ENCODE measurements around the gene DAZAP1.
"Not testable (repeated sequence)": the region's sequence is repeated elsewhere in the genome, so short reads cannot be mapped to it uniquely, and the experiment has no call there.

The DAZAP1 gene

DNA sequence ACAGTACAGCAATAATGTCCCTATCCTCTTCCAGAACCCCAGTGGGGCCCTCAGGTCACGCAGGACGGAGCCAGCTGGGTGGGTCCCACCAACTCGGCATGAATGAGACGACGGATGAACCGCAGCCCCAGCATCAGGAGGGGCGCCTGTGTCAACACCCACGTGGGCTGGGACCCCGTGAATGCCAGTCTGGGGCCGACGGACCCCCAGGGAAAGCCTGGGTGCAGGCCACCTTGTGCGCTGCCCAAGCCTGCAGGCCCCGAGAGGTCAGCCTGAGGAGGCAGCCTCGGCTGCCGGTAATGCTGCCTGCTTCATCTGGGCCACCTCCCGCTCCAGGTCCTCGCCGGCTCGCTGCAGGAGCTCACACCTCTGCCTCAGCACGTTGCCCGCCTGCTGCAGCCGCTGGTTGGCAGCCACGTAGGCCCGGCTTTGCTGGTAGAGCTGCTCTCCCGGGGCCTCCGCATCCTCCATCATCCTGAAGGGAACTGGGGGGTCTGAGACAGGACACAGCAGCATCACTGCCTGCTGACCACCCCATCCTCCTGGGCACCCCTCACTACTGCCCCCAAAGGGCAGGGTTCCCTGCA is 67.5 kb downstream of the DAZAP1 start:
- no peak for DNase-seq

DNA sequence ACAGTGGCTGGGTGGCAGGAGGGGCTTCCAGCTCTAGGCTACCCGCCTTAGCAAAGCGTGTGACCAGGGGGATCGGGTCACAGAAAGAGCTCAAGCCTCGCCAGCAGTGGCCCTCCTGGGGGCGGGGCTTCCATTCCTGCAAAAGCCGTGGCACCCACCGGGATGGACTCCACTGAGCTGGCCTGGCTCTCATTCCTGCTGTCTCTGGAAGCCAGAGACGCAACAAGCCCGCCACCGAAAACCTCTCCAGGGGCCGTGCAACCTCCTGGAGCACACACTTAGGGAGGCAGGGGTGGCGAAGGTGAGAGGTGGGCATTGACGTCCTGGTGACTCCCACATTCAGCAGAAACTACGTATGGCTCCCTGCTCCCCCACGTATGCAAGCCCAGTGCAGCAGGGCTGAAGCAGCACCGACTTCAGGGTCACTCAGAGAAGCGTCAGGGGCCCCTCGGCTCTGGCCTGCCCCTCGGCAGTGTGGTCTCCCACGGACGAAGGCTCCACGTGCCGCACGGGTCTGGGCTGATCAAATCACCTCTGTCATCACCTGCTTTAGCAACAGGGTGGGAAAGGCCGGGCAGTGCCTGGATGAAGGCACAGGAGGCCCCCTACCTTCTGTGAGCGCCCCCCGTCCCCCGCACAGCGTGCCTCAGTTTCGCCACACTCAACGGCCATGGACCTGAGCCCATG is 68.5 kb downstream of the DAZAP1 start:
- DNase-seq, result no peak

GRCh38 chr19:1477056-1477455 is 69.7 kb downstream of the DAZAP1 start:
- not testable (repeated sequence) for DNase-seq

DNA sequence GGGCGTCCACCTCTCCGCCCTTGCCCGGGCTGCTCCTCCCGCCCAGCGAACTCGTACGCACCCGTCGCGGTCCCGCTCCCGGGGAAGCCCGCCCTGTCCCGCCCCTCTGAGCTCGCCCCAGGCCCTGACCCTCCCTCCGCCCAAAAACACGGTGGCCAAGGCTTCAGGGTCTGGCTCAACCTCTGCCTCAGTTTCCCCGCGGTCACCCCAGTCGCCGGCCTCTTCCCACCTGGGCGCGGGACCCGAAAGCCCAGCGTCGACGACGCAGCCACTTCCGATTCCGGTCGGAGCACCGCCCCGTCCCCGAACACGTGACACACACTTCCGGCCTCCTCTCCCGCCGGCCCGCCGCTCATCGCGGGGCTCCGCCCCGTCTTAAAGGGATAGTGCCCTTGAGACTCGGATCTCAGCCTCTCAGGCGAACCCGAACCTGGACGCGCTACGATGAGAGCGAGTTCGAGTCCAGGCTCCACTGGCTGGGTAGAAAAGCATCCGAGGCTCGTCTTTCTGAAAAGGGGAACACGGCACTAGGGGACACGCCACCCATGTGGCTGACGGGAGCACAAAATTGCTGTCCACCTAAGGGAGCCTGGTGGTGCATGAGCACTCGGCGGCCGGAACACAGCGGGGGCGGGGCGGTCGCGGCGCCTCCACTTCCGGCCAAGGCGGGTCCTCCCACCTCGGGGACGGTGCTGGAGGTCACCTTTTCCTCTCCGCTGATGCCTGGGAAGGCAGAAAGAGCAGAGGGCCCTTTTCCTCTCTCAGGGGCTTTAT is 71.7 kb downstream of the DAZAP1 start, which contains the start of gene C19orf25:
Gene C19orf25 (minus strand): TSS at position 282 of the 774 bp plus-strand sequence. CDS start 312 bp downstream, outside the sequence.
- peak; percentile 89 to 91 for DNase-seq

DNA sequence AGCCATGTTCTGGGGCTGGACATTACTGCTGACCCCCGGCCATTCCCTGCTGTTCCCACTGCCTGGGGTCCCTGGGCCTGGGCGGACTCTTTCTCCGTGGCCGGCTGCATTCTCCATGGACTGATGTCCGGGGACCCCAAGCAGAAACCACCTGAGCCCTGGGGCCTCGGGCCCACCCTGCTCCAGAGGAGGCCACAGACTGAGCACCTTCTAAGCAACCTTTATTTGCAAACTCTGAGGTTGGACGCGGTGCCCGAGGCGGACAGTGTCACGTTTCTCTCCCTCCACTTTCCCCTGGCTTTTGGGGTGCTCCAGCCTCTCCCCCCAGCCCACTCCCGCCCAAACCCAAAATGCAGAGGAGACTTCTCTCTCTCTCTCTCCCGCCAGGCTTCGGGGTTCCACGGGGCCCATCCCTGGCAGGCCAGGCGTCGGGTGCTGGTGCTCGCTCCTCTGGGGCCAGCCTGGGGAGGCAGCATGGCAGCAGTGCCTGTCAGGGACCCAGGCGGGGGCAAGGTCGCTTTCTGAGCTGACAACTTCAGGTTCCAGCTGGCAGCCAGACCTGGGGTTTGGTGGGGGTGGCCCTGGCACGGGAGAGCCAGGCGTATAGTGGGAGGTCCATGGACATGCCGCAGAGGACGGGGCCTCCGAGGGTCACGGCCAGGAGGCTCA is 74.0 kb downstream of the DAZAP1 start:
- DNase-seq, result no peak

- DNase-seq, result no peak
Observed at GRCh38 chr19:1481893-1482360, 74.5 kb downstream of the DAZAP1 start.

- no peak for DNase-seq
Observed at GRCh38 chr19:1482361-1483130, 75.2 kb downstream of the DAZAP1 start.

DNA sequence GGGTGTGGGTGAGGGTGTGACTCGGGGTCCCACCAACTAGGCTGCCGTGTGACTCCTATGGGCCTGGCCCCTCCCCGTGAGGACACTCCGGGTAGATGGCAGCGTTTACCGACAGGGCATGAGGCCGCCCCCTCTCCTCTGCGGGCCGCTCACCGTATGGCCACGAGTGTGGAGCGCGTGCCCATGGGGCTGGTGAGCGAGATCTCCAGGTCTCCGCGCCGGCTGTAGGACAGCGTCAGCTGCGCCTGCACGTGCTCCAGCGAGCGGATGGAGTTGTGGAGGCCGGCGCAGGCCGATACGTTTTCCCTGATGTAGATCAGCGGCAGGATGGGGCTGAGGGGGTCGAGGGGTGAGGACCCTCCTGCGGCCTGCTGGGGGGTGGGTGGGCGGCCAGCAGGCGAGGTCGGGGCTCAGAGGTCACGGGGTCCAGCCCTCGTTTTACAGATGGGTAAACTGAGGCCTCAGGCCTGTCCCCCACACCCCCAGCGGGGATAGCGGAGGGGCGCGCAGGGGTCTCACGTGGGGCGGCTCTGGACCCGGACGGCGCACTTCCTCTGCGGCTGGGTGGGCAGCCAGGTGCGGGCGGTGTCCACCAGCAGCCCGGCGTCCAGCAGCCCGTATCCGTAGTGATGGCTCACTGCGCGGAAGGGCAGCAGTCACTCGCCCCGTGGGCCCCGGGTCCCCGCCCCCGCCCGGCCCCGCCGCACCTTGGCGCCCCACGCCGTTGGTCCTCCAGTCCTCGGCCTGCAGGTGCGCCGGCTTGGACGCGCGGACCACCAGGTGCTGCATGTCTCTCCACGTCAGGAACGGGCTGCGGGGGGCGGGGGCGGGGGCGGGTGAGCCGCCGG is 76.0 kb downstream of the DAZAP1 start:
- no peak for DNase-seq

GRCh38 chr19:1483979-1484428 is 76.6 kb downstream of the DAZAP1 start:
- no peak for DNase-seq

All from activated CD4-positive, alpha-beta T cell treated with anti-CD3 and anti-CD28 coated beads for 4 hours (primary cell).